ENCODE measurements around the gene LRP1B.

Gene LRP1B

DNA sequence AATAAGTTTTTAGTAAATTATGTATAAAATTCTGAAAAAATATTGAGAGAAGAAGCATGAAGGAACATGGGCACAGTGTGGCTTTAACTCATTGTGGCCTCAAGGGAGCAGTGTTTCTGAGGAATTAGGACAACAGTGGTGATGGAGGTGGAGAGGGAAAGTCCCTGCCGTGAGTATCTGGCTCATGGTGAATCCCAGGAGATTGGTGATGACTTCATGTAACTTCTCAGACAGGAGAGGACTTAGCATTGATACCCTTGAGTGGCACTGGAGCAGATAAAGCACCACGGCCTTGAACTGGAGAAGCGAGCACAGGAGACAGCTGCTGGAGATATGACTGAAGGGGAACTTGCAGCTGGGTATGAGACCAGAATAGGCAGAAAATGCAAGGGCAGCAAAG lies 35.0 kb upstream of the LRP1B start:
- DNase-seq (ENCODE audit: extremely low read depth, low read depth): no peak
- peak; percentile 31 for TF ChIP-seq CTCF (IDR thresholded peaks at IDR 0.05; ENCODE audit: low read depth, low read length)

- no peak for DNase-seq (ENCODE audit: extremely low read depth, low read depth)
- TF ChIP-seq CTCF (IDR thresholded peaks at IDR 0.05; ENCODE audit: low read depth, low read length): no peak
Observed at GRCh38 chr2:142153601-142154000, 22.8 kb upstream of the LRP1B start.

DNA sequence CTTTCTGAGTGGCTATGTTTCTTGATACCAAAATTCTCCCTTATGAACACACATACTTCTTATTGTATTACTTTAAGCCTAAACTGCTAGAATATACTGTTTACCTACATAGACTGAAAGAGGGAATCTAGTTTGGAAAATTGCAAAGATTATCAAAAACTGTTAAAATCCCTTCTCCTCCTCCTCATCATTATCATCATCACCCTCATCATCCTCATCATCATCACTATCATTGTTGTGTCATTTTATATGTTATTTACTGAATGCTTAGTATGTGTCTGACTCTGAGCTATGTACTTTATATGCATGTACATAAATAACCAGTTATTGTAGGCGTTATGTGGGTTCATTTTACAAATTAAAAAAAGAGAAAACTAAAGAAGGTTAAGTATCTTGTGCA lies 19.6 kb upstream of the LRP1B start:
- TF ChIP-seq CTCF (IDR thresholded peaks at IDR 0.05; ENCODE audit: low read depth, low read length): no peak
- DNase-seq (ENCODE audit: extremely low read depth, low read depth): no peak

GRCh38 chr2:142144547-142144946 lies 13.7 kb upstream of the LRP1B start:
- no peak for DNase-seq (ENCODE audit: extremely low read depth, low read depth)
- TF ChIP-seq CTCF (IDR thresholded peaks at IDR 0.05; ENCODE audit: low read depth, low read length): no peak

DNA sequence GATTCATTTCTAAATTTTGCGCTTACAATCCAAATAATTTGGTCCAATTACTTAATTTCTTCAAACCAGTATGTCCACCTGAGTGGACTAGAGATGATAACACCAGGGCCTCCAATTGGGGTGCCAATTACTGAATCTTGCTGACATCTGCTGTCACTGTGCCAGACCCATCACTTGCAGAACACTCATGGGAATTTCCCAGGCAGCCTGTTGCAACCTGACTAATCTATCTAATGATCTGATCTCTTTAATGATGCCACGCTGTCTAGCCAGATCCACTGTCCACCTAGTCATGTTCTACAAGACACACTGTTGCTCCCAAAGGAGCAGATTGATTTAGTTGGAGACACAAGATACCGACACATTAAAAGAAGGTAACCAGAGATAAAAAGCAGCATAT lies 11.8 kb upstream of the LRP1B start:
- no peak for TF ChIP-seq CTCF (IDR thresholded peaks at IDR 0.05; ENCODE audit: low read depth, low read length)
- DNase-seq (ENCODE audit: extremely low read depth, low read depth): no peak

DNA sequence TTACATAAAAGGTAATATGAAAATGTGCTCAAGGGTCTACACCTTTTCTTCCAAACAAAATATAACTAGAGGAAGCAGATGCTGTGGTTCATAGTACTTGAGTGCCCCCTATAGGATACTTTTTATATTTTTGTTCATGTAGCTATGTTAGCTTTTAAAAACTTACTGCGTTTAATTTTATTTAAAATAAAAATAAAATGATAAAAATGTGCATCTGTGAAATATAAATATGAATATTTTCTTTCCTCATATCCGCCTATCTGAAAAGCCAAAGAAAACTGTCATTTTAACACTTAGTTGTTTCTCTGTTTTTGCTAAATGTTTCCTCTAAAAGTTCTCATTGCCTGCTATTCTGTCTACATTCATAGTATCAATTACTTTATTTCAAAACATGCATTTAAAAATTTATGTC lies 9.6 kb upstream of the LRP1B start:
- no peak for DNase-seq (ENCODE audit: extremely low read depth, low read depth)

DNA sequence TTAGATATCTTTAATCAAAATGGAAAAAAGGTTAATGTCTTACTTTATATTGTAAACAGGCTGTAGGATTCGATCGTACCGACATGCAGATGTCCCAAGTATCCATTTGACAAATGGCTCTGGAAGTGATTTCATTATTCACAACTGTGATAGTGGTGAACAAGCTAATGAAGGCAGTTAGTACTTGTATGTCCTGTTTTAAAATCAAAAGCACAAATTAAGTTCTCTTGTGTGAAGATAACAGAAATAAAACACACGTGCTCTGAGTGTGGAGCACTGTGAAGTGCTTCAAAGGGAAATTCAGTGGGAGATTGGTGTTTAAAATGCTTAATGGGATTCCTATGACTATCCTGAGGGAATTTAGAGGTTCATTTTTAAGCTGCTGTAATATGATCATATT lies 8.6 kb upstream of the LRP1B start:
- no peak for DNase-seq (ENCODE audit: extremely low read depth, low read depth)
- TF ChIP-seq CTCF (IDR thresholded peaks at IDR 0.05; ENCODE audit: low read depth, low read length): no peak

More for the DNA sequence above, 9.6 kb upstream of the LRP1B start:
- TF ChIP-seq CTCF (IDR thresholded peaks at IDR 0.05; ENCODE audit: low read depth, low read length): peak; percentile 42

Data from AG09319 (cell line).